GM12865 (cell line): ENCODE results near the gene MFSD6.

Source experiments
- DNase-seq: peaks from one replicate; pipeline ENCODE4 v3.0.0; 2010; ENCODE audit warnings: low read depth
- H3K4me3 ChIP-seq: 2 replicates; pipeline ENCODE4 v1.5.1; 2011; ENCODE audit warnings: mild to moderate bottlenecking, low read depth, low read length, control low read depth
- TF ChIP-seq, protein P1 (sequence below): IDR thresholded peaks from 2 replicates; pipeline ENCODE4 v1.5.1; 2011; ENCODE audit warnings: low read length, control low read depth, low read depth, inconsistent platforms; ENCODE audit not compliant: insufficient read depth; ENCODE audit errors: missing control alignments

Gene MFSD6

DNA sequence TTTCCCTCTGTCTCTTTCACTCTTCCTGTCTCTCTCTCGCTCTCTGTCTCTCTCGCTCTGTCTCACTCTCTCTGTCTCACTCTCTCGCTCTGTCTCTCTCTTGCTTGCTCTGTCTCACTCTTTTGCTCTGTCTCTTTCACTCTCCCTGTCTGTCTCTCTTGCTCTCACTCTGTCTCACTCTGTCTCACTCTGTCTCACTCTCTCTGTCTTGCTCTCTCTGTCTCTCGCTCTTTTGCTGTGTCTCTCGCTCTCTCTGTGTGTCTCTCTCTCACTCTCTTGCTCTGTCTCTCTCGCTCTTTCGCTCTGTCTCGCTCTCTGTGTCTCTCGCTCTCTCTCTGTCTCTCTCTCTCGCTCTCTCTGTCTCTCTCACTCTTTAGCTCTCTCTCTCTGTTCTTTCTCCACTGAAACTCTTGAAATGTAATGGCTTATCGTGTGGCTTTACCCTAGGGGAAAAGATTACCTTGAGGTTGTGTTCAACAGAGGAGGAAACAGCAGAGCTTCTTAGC lies 41.9 kb upstream of the MFSD6 start:
- H3K4me3 ChIP-seq = no peak overlapping the region
- TF ChIP-seq, protein P1, sequence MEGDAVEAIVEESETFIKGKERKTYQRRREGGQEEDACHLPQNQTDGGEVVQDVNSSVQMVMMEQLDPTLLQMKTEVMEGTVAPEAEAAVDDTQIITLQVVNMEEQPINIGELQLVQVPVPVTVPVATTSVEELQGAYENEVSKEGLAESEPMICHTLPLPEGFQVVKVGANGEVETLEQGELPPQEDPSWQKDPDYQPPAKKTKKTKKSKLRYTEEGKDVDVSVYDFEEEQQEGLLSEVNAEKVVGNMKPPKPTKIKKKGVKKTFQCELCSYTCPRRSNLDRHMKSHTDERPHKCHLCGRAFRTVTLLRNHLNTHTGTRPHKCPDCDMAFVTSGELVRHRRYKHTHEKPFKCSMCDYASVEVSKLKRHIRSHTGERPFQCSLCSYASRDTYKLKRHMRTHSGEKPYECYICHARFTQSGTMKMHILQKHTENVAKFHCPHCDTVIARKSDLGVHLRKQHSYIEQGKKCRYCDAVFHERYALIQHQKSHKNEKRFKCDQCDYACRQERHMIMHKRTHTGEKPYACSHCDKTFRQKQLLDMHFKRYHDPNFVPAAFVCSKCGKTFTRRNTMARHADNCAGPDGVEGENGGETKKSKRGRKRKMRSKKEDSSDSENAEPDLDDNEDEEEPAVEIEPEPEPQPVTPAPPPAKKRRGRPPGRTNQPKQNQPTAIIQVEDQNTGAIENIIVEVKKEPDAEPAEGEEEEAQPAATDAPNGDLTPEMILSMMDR = no peak
- DNase-seq = no peak

DNA sequence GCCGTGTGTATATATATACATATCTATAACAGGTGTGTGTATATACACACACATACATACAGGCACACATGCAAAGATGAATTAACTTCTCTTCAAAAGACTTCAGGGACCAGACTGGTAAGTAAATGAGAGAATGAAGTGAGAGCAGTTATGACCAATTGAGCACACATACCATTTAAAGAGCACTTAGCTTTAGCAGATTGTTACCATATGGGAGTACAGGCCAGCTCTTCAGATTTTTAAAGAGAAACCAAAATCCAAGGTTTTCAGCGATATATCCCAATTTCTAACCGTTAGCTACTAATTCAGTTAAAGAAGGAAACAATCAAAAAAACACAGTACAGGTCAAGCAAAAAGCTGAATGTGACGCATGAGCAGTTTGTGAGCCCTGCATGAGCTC lies 41.1 kb upstream of the MFSD6 start:
- TF ChIP-seq, protein P1 = no peak
- no peak for DNase-seq
- H3K4me3 ChIP-seq = no peak overlapping the region

DNA sequence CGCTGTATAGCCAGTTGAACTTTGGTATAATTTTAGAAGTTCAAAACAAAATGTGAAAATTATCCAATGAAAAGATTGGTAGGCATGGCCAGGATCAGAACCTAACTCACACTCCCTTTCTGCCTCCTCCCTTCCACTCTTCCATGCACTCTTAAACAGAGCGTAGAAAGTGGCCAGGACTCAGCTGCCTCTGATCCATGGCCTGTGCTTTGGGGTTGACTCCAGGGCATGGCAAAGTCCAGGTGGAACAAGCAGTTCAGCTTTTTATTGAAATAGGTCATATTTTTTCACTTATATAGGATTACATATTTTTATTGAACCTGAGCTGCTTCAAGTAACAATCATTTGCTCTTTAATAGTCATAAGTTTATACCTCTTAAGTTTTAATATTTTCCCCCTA lies 38.5 kb upstream of the MFSD6 start:
- TF ChIP-seq, protein P1 = no peak
- no peak overlapping the region for H3K4me3 ChIP-seq
- DNase-seq = no peak

- no peak for DNase-seq
- no peak overlapping the region for H3K4me3 ChIP-seq
- TF ChIP-seq, protein P1 = no peak
Measured at GRCh38 chr2:190376083-190376482, 32.1 kb upstream of the MFSD6 start.

DNA sequence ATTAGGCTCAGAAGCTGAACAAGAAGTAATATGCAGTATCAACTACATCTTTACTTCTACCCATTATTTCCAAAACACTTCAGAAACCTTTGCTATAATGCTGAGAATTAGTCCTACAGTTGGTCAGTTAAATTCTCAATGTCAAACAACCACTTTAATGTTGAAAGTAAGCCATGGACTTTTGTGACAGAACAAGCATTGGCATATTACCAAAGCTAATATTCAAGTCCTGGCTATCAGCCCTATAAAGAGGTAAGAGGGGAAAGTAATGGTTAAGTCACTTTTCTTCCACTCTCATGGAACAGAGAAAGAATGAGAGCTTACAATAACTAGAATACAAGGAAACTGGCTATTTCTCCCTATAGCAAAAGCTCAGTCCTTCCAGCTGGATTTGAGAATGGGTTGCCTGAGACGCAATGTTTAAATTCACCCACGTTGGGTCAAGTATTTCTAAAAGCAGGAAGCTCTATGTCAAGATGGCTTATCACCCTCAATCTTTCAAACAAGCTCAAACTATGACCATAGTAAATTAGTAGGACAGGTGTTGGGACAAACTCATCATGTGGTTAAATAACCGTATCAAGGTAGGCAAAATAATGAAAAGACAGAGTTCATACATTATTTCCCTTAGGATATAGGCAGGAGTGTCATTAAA lies 31.4 kb upstream of the MFSD6 start:
- TF ChIP-seq, protein P1 = no peak
- DNase-seq = no peak
- no peak overlapping the region for H3K4me3 ChIP-seq

GRCh38 chr2:190378880-190379237 lies 29.3 kb upstream of the MFSD6 start:
- no peak for DNase-seq
- TF ChIP-seq, protein P1 = no peak
- no peak overlapping the region for H3K4me3 ChIP-seq
